Kidney capillary endothelial cell (primary cell): ENCODE measurements around the gene TRPC4AP.

Source experiments
- DNase-seq: peaks from one replicate; pipeline ENCODE4 v3.0.0-alpha.2; 2018; ENCODE audit warnings: low spot score

The TRPC4AP gene

DNA sequence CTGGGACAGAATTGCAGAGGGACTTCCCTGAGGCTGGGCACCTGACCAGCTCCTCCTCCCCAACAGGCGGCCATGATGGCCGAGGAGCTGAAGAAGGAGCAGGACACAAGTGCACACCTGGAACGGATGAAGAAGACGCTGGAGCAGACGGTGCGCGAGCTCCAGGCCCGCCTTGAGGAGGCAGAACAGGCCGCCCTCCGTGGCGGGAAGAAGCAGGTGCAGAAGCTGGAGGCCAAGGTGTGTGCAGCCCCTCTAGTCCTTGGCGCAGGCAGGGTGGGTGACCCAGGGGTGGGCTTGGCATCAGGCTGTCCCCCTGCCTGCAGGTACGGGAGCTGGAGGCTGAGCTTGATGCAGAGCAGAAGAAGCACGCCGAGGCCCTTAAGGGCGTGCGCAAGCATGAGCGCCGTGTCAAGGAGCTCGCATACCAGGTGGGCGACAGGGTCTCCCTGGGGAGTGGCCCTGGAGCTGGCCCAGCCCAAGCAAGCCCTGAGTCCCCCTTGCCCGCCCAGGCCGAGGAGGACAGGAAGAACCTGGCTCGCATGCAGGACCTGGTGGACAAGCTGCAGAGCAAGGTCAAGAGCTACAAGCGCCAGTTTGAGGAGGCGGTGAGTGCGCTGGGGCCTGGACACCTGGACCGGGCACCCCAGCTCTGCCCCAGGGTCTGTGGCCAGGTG, 91.5 kb downstream of the TRPC4AP start:
- DNase-seq, result no peak

DNA sequence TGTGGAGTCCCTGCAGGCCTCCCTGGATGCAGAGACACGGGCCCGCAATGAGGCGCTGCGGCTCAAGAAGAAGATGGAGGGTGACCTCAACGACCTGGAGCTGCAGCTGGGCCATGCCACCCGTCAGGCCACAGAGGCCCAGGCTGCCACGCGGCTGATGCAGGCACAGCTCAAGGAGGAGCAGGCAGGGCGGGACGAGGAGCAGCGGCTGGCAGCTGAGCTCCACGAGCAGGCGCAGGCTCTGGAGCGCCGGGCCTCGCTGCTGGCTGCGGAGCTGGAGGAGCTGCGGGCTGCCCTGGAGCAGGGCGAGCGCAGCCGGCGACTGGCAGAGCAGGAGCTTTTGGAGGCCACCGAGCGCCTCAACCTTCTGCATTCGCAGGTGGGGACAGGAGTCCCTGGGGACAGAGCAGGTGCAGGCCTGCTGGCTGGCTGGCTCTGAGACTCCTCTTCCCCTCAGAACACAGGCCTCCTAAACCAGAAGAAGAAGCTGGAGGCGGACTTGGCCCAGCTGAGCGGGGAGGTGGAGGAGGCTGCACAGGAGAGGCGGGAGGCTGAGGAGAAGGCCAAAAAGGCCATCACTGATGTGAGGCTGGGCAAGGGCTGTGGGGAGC, 92.2 kb downstream of the TRPC4AP start:
- DNase-seq, result no peak

DNA sequence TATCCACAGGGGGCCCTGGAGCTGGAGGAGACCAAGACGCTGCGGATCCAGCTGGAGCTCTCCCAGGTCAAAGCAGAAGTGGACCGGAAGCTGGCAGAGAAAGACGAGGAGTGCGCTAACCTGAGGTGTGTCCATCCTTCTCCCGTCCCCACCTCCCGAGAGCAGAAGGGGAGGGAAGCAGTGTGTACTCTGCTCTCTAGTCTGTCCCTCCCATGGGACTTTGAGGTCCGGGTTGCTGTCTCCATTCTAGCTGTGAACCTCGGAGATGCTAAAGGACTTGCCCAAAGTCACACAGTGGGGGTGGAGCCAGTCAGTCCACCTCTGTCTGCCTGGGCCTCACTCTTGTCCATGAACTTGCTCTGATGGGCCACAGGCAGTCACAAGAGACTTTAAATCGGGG, 92.8 kb downstream of the TRPC4AP start:
- no peak for DNase-seq

DNA sequence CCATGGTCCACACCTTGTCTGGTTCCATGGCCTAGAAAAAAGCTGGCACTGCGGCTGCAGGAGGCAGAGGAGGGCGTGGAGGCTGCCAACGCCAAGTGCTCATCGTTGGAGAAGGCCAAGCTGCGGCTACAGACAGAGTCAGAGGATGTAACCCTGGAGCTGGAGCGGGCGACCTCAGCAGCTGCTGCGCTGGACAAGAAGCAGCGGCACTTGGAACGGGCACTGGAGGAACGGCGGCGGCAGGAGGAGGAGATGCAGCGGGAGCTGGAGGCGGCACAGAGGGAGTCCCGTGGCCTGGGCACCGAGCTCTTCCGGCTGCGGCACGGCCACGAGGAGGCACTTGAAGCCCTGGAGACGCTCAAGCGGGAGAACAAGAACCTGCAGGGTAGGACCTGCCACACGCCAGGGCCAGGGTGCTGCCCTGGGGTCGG, 93.6 kb downstream of the TRPC4AP start:
- DNase-seq, result no peak

DNA sequence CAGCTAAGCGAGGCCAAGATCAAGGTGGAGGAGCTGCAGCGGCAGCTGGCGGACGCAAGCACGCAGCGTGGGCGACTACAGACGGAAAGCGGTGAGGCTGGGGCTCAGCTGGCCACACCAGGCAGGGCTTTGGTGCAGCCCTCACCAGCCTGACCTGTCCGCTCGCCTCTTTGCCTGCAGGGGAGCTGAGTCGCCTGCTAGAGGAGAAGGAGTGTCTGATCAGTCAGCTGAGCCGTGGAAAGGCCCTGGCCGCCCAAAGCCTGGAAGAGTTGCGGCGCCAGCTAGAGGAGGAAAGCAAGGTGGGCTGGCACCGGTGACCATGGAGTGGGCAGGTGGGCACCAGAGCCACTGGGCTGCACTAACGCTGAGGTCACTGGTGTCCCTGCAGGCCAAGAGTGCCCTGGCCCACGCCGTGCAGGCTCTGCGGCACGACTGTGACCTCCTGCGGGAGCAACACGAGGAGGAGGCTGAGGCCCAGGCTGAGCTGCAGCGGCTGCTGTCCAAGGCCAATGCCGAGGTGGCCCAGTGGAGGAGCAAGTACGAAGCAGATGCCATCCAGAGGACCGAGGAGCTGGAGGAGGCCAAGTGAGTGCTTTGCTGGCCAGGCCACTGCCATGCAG, 94.2 kb downstream of the TRPC4AP start:
- DNase-seq, result no peak

DNA sequence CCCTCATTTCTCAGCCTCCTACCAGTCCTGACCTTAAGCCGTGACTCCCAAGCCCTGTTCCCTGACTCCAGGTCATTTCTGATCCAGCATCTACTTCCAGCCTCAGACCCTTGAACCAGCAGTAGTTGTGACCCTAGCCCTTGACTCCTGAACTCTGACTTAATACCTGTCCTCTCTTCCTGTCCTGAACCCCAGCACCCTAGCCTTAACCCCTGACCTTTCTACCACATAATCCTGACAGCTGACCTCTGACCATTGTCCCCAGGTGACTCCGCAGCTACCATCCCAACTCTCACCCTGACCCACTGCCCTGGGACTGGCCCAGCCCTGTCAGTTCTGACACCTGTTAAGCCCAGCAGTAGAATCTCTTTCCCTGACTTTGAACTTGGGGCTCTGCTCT, 94.8 kb downstream of the TRPC4AP start:
- no peak for DNase-seq

DNA sequence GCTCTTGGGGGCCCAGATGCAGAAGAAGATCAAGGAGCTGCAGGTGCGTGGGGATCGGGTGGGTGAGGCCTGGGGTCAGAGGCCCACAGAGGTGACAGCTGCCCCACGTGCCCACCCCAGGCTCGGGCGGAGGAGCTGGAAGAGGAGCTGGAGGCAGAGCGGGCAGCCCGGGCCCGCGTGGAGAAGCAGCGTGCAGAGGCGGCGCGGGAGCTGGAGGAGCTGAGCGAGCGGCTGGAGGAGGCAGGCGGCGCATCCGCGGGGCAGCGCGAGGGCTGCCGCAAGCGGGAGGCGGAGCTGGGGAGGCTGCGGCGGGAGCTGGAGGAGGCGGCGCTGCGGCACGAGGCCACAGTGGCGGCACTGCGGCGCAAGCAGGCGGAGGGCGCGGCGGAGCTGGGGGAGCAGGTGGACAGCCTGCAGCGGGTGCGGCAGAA, 95.5 kb downstream of the TRPC4AP start:
- DNase-seq, result no peak

DNA sequence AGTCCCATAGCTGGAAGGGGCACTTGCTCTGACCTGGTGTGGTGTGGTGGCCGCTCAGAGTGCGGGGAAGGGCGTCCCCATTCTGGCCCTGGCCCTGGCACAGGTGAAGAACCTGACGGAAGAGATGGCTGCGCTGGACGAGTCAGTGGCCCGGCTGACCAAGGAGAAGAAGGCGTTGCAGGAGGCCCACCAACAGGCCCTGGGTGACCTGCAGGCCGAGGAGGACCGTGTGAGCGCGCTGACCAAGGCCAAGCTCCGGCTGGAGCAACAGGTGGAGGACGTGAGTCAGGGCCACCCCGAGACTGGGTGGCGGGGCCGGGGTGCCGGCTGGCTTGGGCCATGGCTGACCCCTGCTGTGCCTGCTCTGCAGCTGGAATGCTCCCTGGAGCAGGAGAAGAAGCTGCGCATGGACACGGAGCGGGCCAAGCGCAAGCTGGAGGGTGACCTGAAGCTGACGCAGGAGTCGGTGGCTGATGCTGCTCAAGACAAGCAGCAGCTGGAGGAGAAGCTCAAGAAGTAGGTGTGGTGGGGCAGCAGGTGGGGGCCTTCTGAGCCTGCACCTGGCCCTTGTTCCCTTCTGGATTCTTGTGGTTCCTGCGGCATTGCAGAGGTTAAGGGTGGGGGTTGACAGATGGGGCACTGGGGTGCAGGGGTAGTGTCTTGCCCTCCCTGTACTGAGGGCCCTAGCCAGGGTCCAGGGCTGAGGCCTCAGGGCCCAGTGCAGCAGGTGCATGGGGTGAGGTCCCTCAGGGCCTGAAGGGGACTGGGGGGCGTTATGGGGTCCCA, 96.2 kb downstream of the TRPC4AP start:
- DNase-seq, result no peak

DNA sequence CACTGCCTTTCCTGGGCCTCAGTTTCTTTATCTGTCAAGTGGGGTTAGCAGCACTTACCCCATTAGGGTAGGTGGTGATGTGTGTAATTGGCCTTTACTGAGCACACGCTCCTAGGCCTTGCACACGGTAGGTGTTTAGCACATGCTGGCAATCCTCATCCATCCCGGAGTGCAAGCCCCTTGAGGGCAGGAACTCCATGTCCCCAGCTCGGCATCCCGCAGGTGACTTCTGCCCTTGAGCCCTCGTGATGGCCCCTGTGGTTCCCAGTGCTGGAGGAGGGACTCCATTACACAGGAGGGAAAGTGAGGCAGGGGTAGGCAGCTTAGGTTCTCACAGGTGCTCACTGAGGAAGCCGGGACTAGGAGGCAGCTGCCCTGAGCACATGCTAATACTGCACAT, 96.9 kb downstream of the TRPC4AP start:
- no peak for DNase-seq

DNA sequence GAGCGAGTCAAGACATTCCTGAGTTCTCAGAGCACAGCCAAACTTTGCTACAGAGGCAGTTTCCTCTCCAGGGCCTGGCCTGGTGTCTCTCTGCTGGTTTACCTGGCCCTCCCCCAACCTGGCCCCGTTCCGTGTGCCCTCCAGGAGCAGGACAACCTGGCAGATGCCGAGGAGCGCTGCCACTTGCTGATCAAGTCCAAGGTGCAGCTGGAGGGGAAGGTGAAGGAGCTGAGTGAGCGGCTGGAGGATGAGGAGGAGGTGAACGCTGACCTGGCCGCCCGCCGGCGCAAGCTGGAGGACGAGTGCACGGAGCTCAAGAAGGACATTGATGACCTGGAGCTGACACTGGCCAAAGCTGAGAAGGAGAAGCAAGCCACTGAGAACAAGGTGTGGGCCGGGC, 97.4 kb downstream of the TRPC4AP start:
- DNase-seq, result no peak

DNA sequence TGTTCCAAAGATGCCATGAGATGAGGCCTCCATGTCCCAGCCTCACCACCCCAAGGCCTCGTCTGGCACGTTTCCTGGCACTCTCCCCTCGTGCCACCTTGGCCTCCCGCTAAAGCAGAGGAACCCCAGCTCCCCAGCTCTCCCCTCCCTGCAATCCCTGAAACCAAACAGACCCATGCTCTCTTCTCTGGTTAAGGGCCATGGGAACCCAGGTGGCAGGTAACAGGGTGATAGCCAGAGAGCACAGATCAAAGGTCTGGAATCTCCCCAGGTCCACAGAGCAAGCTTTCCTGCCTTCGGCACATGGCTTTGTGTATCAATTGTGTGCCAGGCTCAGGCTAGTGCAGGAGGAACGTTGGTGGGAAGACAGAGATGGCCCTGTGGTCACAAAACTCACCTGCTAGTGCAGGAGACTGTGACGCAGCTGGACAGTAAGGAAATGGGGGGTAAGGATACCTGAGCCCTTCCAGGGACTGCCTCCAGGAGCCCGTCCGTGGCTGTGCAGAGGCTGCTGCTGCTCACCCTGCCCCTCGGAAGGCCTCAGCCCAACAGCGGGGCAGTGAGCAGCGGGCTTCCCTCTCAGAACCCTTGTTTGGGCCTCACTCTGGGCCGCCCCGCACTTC, 98.0 kb downstream of the TRPC4AP start:
- DNase-seq, result no peak

DNA sequence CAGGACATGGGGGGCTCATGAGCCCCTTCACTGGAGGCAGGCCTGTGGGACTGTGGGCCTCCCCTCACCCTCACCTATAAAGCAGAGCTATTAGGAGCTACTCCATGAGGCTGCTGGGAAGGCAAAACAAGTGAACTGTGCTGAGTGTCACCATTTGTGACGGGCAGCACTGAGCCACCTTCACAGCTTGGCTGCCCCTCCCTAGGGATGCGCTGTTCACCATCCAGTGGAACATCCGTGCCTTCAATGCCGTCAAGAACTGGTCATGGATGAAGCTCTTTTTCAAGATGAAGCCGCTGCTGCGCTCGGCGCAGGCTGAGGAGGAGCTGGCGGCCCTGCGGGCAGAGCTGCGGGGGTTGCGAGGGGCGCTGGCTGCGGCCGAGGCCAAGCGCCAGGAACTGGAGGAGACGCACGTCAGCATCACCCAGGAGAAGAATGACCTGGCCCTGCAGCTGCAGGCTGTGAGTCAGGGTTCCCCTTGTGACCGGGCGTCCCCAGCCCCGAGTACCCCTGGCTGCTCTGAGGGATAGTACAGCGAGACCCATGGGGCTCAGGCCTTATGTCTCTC, 98.6 kb downstream of the TRPC4AP start:
- DNase-seq, result no peak

DNA sequence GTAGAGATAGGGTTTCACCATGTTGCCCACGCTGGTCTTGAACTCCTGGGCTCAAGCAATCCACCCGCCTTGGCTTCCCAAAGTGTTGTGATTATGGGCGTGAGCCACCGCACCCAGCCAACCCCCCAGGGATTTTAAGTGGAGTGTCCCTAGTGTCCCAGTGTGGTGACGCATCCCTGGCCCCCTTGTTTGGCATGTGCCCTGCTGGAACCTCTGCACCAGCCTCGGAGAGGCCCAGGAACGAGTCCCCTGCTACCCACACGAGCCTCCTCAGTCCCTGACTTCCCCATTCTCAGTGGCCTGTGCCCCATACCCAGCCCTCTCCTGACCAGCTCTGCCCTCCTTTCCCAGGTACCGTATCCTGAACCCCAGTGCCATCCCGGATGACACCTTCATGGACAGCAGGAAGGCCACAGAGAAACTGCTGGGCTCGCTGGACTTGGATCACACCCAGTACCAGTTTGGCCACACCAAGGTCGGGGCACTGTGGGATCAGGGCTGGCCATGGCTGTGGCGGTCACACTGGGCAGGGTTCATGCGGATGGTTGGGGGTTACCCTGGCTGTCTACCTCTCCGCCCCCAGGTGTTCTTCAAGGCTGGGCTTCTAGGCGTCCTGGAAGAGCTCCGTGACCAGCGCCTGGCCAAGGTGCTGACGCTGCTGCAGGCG, 99.7 kb downstream of the TRPC4AP start:
- no peak for DNase-seq

DNA sequence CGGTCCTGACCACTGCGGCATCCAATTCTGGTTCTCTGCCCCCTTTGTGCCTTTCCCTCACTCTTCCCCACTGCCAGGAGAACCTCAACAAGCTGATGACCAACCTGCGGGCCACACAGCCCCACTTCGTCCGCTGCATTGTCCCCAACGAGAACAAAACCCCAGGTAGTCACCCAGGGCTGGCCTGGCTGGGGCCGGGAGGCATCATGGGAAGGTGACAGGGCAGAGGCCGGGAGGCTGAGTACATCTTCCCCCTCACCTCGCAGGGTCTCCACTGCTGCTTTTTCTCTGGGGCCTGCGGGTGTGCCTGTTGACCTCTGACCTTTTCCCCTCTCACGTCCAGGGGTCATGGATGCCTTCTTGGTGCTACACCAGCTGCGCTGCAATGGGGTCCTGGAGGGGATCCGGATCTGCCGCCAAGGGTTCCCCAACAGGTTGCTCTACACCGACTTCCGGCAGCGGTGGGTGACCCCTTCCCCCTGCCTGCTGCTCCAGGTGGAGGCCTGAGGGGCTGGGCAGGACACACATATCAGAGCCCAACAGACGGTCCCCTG, 101.9 kb downstream of the TRPC4AP start:
- DNase-seq, result no peak

DNA sequence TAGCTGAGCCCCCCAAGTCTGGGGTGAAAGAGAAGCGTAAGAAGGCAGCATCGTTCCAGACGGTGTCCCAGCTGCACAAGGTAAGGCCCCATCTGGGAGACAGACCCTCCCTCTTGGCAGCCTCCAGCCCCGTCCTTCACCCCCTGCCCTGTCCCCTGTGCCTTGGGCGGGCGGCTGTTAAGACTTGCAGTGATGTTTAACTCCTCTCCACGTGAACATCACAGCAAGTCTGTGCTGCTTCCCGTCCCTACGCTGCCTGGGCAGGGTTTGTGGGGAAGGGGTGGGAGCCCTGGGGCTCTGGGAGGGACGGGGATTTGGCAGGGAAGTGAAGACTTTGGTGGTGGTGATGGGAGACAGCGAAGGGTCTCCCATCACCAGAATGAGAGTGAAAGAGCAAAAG, 102.4 kb downstream of the TRPC4AP start:
- no peak for DNase-seq

DNA sequence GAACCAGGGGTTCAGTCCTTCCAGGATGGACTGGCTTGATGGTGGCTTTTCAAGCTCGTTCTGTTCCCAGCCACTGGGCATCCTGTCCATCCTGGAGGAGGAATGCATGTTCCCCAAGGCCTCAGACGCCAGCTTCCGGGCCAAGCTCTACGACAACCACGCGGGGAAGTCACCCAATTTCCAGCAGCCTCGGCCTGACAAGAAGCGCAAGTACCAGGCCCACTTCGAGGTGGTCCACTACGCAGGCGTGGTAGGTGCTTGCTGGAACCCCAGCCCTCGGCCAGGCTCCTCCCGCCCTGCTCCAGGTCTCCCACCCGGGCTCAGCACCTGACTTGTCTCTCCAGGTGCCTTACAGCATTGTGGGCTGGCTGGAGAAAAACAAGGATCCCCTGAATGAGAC, 102.9 kb downstream of the TRPC4AP start:
- no peak for DNase-seq

DNA sequence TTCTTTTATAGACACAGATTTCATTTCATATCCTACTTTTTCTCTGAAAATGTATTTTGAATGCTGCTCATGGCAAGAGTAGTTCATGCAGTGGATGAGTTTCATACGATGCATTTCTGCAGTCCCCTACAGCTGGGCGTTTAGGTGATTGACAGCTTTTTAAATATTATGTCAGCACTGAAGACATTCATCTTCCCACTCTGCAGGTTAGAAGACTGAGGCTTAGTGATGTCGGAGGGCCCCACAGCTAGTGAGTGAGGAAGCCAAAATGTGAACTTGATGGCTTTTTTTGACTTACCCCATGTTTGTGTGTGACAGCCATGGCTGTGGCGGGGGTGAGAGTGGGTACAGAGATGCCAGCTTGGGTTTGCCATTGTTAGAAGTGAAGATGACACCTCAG, 103.5 kb downstream of the TRPC4AP start:
- DNase-seq, result no peak

DNA sequence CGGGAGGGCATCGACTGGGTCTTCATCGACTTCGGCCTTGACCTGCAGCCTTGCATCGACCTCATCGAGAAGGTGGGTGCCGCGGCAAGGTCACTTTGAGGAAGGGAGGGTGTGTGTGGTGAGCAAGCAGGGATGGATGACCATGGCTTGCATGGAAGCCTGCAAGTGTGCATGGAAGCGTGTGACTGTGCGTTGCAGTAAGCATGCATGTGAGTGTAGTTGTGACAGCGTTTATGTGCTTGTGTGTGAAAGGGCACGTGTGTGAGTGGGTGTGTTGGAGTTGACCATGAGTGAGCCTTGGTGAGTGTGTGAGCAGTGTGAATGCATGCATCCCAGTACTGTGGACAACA, 104.4 kb downstream of the TRPC4AP start:
- DNase-seq, result no peak

DNA sequence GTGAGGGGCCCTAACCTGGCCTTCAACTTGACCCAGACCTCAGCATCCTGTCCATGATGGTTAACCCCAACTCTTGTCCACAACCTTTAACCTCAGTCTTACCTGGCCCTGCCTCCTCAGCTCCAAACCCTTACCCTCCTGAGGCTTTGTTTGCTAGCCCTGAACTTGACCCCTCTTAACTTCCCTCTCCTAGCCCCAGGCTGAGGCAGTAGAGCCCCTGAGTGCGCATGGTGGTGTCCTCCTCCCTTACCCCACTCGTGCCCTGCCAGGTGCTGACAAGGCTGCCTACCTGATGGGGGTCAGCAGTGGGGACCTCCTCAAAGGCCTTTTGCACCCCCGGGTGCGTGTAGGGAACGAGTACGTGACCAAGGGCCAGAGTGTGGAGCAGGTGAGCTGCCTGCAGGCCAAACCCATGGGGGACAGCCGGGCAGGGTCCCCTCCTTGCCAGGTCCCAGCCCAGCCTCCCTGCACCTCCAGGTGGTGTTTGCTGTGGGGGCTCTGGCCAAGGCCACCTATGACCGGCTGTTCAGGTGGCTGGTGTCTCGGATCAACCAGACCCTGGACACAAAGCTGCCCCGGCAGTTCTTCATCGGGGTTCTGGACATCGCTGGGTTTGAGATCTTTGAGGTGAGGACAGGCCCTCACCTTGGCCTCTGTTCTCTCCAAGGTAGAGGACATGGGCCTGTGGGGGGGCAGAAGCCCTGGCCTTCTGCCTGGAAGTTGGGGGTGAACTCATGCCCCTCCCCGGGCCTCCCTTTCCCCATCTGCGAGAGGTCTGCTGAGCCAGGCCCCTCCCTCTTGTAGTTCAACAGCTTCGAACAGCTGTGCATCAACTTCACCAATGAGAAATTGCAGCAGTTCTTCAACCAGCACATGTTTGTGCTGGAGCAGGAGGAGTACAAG, 105.1 kb downstream of the TRPC4AP start:
- no peak for DNase-seq
